Bronchial epithelial cell (primary cell): ENCODE measurements around the gene TREML4. TPM values are rescaled to one million over a fixed set of nuclear protein-coding genes. Genes with fewer than 3 reads are reported as not detected.

Source experiments
- DNase-seq: peaks from one replicate; pipeline ENCODE4 v3.0.0-alpha.2; 2010; ENCODE audit warnings: low read depth
- FAIRE-seq: peaks from 2 replicates; lab custom pipeline; 2011; peaks lifted over from hg19 to GRCh38; lab: Jason Lieb, UNC
- H3K27me3 ChIP-seq: 2 replicates; pipeline ENCODE4 v1.5.1; 2011; ENCODE audit warnings: low read length; ENCODE audit not compliant: control insufficient read depth, insufficient read depth
- H3K36me3 ChIP-seq: 2 replicates; pipeline ENCODE4 v1.5.1; 2011; ENCODE audit warnings: low read length; ENCODE audit not compliant: control insufficient read depth, insufficient read depth
- H3K4me3 ChIP-seq: 2 replicates; pipeline ENCODE4 v1.5.1; 2011; ENCODE audit warnings: mild to moderate bottlenecking, low read depth, low read length, control low read depth
- total RNA-seq: library from RNA; depleted of rRNA; stranded (reverse); fragments of >200 nt; gene quantifications from 2 replicates; pipeline ENCODE4 v1.2.1, GENCODE V29; 2014
- TF ChIP-seq, protein P1 (sequence below): IDR thresholded peaks from 2 replicates; pipeline ENCODE4 v1.5.1; 2011; ENCODE audit warnings: mild to moderate bottlenecking, moderate library complexity, low read length, control low read depth, inconsistent platforms; ENCODE audit not compliant: insufficient read depth, severe bottlenecking

The TREML4 gene
- total RNA-seq, 1 donor from 2014 or later: not detected

DNA sequence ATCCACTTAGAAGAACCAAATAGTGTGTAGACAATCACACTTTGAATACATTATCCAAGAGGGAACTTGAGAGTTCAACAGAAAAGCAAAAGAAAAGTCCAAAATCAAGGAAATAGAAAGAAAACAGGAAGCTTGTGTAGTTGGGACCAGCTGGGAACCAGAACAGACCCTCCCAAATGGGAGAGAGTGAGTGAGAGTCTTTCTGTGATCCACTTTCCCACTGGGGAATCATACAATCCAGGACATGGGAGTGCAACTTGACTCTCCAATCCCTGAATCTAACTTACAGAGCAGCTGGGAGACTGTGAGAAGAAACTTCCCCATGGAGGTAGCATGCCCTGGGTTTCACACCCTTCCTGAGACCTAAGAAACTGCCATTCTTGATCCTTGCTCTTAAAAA lies 27.0 kb downstream of the TREML4 start:
- peaks cover 2% of the 10 kb centered on the region for H3K27me3 ChIP-seq
- FAIRE-seq (peak; percentile 70), DNase-seq (no peak)
- H3K36me3 ChIP-seq: no peaks in the 10 kb centered on the region
- TF ChIP-seq, protein P1, sequence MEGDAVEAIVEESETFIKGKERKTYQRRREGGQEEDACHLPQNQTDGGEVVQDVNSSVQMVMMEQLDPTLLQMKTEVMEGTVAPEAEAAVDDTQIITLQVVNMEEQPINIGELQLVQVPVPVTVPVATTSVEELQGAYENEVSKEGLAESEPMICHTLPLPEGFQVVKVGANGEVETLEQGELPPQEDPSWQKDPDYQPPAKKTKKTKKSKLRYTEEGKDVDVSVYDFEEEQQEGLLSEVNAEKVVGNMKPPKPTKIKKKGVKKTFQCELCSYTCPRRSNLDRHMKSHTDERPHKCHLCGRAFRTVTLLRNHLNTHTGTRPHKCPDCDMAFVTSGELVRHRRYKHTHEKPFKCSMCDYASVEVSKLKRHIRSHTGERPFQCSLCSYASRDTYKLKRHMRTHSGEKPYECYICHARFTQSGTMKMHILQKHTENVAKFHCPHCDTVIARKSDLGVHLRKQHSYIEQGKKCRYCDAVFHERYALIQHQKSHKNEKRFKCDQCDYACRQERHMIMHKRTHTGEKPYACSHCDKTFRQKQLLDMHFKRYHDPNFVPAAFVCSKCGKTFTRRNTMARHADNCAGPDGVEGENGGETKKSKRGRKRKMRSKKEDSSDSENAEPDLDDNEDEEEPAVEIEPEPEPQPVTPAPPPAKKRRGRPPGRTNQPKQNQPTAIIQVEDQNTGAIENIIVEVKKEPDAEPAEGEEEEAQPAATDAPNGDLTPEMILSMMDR: no peak
- H3K4me3 ChIP-seq: no peak overlapping the region

DNA sequence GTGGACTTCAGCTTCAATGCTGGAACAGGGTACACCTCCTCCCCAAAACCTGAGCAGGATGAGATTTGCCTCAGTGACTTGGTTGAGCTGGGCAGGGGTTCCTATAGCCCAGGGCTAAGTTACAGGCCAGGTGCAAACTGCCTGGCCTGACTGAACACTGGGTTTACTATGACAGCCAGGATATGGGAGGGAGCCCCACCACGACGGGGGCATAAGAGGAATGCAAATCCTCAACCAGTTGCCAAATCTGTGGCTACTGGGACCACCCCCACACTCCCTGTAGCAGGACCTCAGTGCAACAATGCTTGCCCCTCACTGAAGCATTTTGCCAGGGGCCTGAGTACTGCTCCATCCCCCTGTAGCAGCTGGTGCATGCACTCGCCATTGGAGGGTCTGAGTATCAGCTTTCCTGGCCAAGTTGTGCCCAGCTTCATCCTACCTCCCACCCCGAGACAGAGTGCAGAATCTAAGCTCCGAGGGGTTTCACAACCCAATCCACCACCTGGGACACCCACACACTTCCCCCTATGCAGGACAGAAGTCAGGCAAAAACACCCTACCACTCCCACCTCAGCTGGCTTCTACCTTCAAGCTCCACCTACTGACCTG lies 27.6 kb downstream of the TREML4 start:
- peaks cover 2% of the 10 kb centered on the region for H3K27me3 ChIP-seq
- FAIRE-seq: peak; percentile 80
- H3K36me3 ChIP-seq: no peaks in the 10 kb centered on the region
- H3K4me3 ChIP-seq: no peak overlapping the region
- TF ChIP-seq, protein P1: no peak
- DNase-seq: no peak

GRCh38 chr6:41256383-41256782 lies 28.2 kb downstream of the TREML4 start:
- H3K4me3 ChIP-seq: no peak overlapping the region
- H3K27me3 ChIP-seq: peaks cover 2% of the 10 kb centered on the region
- DNase-seq (no peak), FAIRE-seq (no peak)
- no peaks in the 10 kb centered on the region for H3K36me3 ChIP-seq
- TF ChIP-seq, protein P1: no peak

DNA sequence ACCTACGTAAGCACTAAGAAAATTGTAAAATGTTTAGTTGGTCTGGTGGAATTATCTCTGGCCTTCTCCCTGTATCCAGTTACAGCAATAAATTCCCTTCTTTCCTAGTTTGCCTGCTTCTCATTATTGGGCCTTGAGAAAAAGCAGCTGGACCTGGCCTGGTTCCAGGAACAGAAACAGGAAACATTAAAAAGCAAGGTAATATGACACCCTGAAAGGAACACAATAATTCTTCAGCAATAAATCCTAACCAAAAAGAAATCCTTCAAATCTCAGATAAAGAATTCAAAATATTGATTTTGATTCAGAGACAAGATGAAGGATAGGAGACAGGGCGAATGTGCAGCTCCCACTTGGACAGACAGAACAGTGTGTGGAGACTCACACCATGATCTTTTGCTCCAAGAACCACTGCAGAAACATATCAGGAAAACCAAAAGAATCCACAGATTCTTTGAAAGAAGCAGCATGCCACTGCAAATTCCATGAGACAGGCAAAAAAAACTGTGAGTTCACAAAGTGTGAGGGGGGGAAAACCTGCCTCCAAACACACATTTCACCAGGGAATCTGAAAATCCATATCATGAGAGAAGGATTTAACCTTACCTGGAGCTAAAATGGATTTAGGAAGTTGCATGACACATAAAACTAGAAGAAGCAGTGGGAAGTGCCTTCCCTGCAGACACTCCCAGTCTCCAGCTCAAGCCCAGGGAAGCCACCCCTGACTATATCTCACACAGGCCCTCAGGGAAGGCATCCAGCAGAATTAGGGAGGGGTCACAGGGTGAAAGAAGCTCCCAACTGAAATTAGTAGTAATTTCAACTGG lies 29.4 kb downstream of the TREML4 start:
- Histone ChIP-seq H3K27me3 (no peaks in the 10 kb centered on the region), H3K4me3 (no peak overlapping the region), H3K36me3 (no peaks in the 10 kb centered on the region)
- TF ChIP-seq, protein P1: no peak
- FAIRE-seq (no peak), DNase-seq (peak; percentile 28)

DNA sequence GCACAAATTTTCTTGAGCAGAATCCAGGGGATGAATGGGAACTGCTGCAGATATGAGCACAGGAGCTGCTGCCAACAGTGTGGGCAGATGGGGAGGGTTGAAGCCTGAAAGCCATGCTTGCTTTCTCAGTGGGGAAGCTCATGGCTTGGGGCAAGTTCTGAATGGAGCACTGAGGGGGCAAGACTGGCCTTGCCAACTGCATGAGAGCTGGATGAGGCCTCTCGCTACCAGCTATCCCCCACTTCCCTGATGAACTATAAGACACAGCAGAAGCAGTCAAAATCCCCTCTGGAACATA lies 30.0 kb downstream of the TREML4 start:
- Histone ChIP-seq H3K4me3 (no peak overlapping the region), H3K36me3 (no peaks in the 10 kb centered on the region), H3K27me3 (no peaks in the 10 kb centered on the region)
- FAIRE-seq (no peak), DNase-seq (no peak)
- TF ChIP-seq, protein P1: no peak
